ENCODE measurements around the gene TAF6L.
"Not testable (repeated sequence)": the region's sequence is repeated elsewhere in the genome, so short reads cannot be mapped to it uniquely, and the experiment has no call there.

Gene TAF6L

GRCh38 chr11:62805961-62806441, 34.8 kb downstream of the TAF6L start:
- DNase-seq: peak; percentile 60

DNA sequence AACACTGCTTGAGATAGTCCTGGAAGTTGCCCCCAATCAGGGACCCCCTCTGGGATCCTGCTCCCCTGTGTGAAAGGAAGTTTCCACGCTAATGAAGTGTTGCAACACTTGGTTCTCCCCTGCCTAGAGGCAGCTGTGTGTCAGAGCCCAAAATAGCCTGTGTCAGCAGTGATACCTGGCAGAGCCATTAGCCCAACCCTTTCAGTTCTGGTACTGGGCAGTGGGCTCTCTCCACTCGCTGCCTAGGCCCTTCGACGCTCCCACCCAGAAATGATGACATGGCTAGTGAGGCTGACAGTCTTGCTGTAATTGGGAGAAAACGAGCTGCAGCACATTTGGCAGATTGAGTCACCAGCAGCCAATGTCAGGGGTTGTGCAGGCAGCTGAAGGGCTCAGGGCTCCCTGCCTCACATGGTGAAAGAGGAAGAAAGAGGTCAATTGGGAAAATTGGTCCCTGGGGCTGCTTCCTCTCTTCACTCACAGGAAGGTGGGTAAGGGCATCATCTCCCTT, 35.5 kb downstream of the TAF6L start:
- DNase-seq: peak; percentile 89

GRCh38 chr11:62810748-62811147, 39.6 kb downstream of the TAF6L start:
- no peak for DNase-seq

- DNase-seq: no peak
These were observed 40.5 kb downstream of the TAF6L start for GRCh38 chr11:62811659-62812058.

- DNase-seq: no peak
These were observed 45.4 kb downstream of the TAF6L start for GRCh38 chr11:62816557-62816956.

GRCh38 chr11:62817129-62817528, 45.9 kb downstream of the TAF6L start:
- DNase-seq: no peak

DNA sequence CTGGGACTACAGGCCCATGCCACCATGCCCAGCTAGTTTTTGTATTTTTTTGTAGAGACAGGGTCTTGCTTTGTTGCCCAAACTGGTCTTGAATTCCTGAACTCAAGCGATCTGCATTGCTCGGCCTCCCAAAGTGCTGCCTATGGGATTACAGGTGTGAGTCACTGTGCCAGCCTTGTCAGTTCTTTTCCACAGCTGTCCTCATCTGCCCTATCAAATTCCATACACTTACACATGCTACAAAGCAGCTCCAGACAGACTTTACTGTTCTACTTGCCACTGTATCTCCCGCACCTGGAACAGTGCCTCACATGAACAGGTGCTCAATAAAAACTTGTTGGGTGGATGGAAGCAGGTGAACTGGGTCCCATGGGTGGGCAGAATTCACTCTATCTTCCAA, 52.5 kb downstream of the TAF6L start:
- no peak for DNase-seq

GRCh38 chr11:62828130-62828529, 56.9 kb downstream of the TAF6L start:
- not testable (repeated sequence) for DNase-seq

DNA sequence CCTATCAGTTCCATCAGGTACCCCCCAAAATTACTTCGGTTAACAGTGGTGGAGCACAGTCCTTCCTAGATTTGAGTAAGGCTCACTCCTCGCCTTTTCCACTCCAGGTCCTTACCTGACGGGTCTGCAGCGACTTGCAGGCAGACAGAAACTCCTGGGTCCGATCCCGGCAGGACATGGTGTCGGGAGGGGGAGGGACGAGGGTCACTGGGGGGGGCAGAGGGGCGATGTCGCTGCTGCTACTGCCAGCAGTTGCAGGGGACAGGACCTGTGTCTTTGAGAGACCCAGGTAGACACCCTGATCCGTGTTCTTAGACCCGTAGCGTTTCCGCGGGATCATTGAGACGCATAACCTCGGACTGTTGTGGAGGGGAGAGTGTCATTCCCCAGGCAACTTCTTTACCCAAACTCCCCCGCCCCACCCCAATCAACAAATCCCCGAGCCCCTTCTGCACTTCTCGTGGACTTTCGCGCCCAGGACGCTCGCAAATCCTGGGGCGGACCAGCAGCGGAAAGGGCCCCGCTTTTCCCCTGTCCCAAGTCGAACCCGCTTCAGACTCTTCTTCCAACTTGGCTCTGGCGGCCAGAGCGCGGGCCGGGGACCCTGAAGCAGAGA, 59.8 kb downstream of the TAF6L start:
- DNase-seq: no peak

GRCh38 chr11:62831520-62832335, 60.5 kb downstream of the TAF6L start, which contains the start of gene STX5:
TSS of gene STX5 (minus strand) at chr11:62832051. CDS start at chr11:62831243, 808 bp downstream.
- DNase-seq: peak; percentile 100

DNA sequence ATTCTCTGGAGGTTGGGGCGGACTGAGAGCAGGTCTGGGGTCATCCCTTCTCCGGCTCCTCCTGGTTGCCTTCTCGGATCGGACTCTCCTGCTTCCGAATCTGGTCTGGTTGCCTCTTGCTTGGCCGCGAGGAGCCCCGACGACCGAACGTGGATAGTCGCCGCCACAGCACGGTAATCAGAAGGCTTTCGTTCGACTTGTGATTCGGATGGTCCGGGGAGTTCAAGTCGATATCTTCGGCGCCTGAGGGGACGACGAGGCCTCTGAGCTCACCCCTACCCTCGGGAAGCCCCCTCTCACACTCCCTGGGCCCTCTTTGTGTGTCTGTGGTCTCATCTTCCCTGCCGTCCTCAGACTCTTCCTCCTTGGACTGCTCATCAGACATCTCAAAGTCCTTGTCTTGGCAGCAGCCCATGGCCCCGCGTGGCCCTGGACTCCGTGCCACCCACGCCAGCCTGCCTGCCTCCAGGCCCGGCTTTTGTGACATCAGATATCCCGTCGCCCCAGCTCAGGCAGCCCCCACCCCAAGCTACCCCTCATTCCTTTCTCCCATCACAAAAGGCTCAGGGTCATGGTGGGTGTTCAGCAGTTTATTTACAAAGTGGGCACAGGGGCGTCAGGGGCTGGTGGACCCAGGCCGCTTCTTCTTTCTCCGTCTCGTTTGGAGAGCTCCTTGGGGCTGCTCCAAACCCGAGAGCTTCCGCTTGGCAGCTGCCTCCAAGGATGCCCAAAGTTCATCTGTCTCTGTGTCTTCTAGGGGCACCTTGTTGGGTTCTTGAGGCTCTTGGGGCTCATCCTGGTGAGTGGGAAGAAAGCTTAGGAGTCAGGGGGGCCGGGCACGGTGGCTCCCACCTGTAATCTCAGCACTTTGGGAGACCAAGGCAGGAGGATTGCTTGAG, 61.4 kb downstream of the TAF6L start, which contains the start of gene TEX54:
Gene TEX54 (minus strand): TSS at position 506 of the 899 bp plus-strand sequence.
- peak; percentile 22 for DNase-seq

DNA sequence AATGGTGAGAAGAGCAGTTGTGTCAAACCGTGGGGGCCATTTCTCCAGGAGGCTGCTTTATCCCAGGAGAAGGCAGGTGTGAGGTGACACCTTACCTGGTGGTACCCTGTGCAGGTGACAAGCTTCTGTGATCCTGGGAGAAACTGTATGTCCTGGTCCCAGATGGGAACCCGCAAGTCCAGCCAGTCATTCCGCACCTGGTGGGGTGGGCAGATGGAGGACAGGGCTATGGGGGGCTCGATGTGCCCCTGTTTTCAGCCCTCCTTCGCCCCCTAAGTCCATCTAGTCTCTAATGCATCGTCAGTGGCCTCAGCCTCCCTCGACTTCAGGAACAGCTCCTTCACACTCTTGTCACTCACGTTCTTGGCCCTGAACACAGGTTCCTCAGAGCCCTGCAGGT, 64.1 kb downstream of the TAF6L start:
- no peak for DNase-seq
